ENCODE measurements around the gene SRPRB. TPM values are rescaled to one million over a fixed set of nuclear protein-coding genes. Genes with fewer than 3 reads are reported as not detected.

SRPRB gene
- total and polyA plus RNA-seq, 9 of the 15 experiments (the other 6 are each of a cell fraction or from before 2014, with no cell fraction given) = 29.5 to 66.0 (median 41.4) TPM

GRCh38 chr3:133860519-133860918 is 54.9 kb downstream of the SRPRB start:
- Histone ChIP-seq H4K20me1 (replicated peaks; ENCODE audit: control insufficient read depth, insufficient read depth, low read length) (no peaks in the 10 kb centered on the region), H3K4me1 (replicated peaks in 1 of 2; ENCODE audit: control insufficient read depth in 2 of 2, insufficient read depth in 2 of 2, low read length in 2 of 2) (peaks cover 23 to 24% of the 10 kb centered on the region in 2 experiments; a peak in 4 of 5 replicates), H3K36me3 (ENCODE audit: control insufficient read depth, insufficient read depth, low read length) (no peaks in the 10 kb centered on the region), H3K27me3 (ENCODE audit: control insufficient read depth in 2 of 2, insufficient read depth in 2 of 2, low read length in 2 of 2) (no peaks in the 10 kb centered on the region), H3K9ac (ENCODE audit: insufficient read depth in 1 of 2, low read depth in 2 of 2, low read length in 2 of 2) (no peak overlapping the region), H3K27ac (ENCODE audit: extremely low read depth, low read depth, low read length) (no peak overlapping the region), H3K9me1 (ENCODE audit: control insufficient read depth, insufficient read depth, low read length) (no peaks in the 10 kb centered on the region), H3K4me2 (ENCODE audit: insufficient read depth, low read length) (no peak overlapping the region), H2AFZ (ENCODE audit: low read depth, low read length) (no peak overlapping the region), H3K79me2 (ENCODE audit: control insufficient read depth, insufficient read depth, low read length) (no peaks in the 10 kb centered on the region), H3K4me3 (no peak overlapping the region), H3K9me3 (replicated peaks; ENCODE audit: control insufficient read depth, insufficient read depth, low read depth, low read length) (no peaks in the 10 kb centered on the region)
- FAIRE-seq = no peak
- 71% methylated on average over 3 of the region's 5 CpGs for WGBS (ENCODE audit: insufficient coverage, low coverage, missing lambda C conversion rate)
- ATAC-seq = no peak
- CTCF ChIA-PET (ENCODE audit: low intra/inter-chr PET ratio) = no interaction called here
- no TSS peak for BruUV-seq (replicated peaks)
- intact Hi-C loops (cut with micrococcal nuclease) = no loop called here
- no peak for DNase-seq (ENCODE audit: extremely low read depth in 1 of 4, low spot score in 3 of 4)
- TF ChIP-seq CBFA2T2 (conservative IDR thresholded peaks at IDR 0.05) (no peak), HNRNPH1 (optimal IDR thresholded peaks at IDR 0.05; ENCODE audit: low read depth, low read length) (no peak), SMAD3 (CRISPR knock-in tag; conservative IDR thresholded peaks at IDR 0.05) (no peak), ZNF445 (CRISPR knock-in tag; IDR thresholded peaks at IDR 0.05; ENCODE audit: low read depth) (no peak)
- POLR2A ChIA-PET = no interaction called here
- in situ Hi-C loops (cut with MboI) = no loop called here

GRCh38 chr3:133862161-133862560 is 56.5 kb downstream of the SRPRB start:
- DNase-seq (ENCODE audit: extremely low read depth in 1 of 4, low spot score in 3 of 4) (no peak), ATAC-seq (no peak), FAIRE-seq (no peak)
- no peak overlapping the region for H3K4me2 ChIP-seq (ENCODE audit: insufficient read depth, low read length)
- H3K4me1 ChIP-seq (replicated peaks in 1 of 2; ENCODE audit: control insufficient read depth in 2 of 2, insufficient read depth in 2 of 2, low read length in 2 of 2) = peaks cover 14 to 24% of the 10 kb centered on the region in 2 experiments; a peak in 4 of 5 replicates
- intact Hi-C loops (cut with micrococcal nuclease) = no loop called here
- no peaks in the 10 kb centered on the region for H3K36me3 ChIP-seq (ENCODE audit: control insufficient read depth, insufficient read depth, low read length)
- H3K27ac ChIP-seq (ENCODE audit: extremely low read depth, low read depth, low read length) = no peak overlapping the region
- H3K79me2 ChIP-seq (ENCODE audit: control insufficient read depth, insufficient read depth, low read length) = no peaks in the 10 kb centered on the region
- H3K27me3 ChIP-seq (ENCODE audit: control insufficient read depth in 2 of 2, insufficient read depth in 2 of 2, low read length in 2 of 2) = no peaks in the 10 kb centered on the region
- H3K9ac ChIP-seq (ENCODE audit: insufficient read depth in 1 of 2, low read depth in 2 of 2, low read length in 2 of 2) = no peak overlapping the region
- ChIA-PET CTCF (ENCODE audit: low intra/inter-chr PET ratio) (no interaction called here), POLR2A (no interaction called here)
- no TSS peak for BruUV-seq (replicated peaks)
- WGBS (ENCODE audit: insufficient coverage, low coverage, missing lambda C conversion rate) = 40% methylated on average over 4 of the region's 4 CpGs
- no peak overlapping the region for H3K4me3 ChIP-seq
- H3K9me3 ChIP-seq (replicated peaks; ENCODE audit: control insufficient read depth, insufficient read depth, low read depth, low read length) = no peaks in the 10 kb centered on the region
- in situ Hi-C loops (cut with MboI) = no loop called here
- H4K20me1 ChIP-seq (replicated peaks; ENCODE audit: control insufficient read depth, insufficient read depth, low read length) = no peaks in the 10 kb centered on the region
- no peaks in the 10 kb centered on the region for H3K9me1 ChIP-seq (ENCODE audit: control insufficient read depth, insufficient read depth, low read length)
- no peak overlapping the region for H2AFZ ChIP-seq (ENCODE audit: low read depth, low read length)
- TF ChIP-seq ESRRB (CRISPR knock-in tag; IDR thresholded peaks at IDR 0.05; ENCODE audit: borderline replicate concordance) (no peak), RFX1 (IDR thresholded peaks at IDR 0.05) (no peak), ZFPM2 (CRISPR knock-in tag; IDR thresholded peaks at IDR 0.05) (no peak), NCOR1 (IDR thresholded peaks at IDR 0.05) (no peak), BMI1 (IDR thresholded peaks at IDR 0.05; ENCODE audit: low read length) (no peak), RBM39 (optimal IDR thresholded peaks at IDR 0.05; ENCODE audit: low read depth, low read length) (no peak), E2F8 (IDR thresholded peaks at IDR 0.05; ENCODE audit: low read depth, partially characterized antibody) (no peak), UBTF (IDR thresholded peaks at IDR 0.05; ENCODE audit: borderline replicate concordance in 1 of 2, low read depth in 2 of 2, low read length in 2 of 2) (no peak)
